Nephron (organoid): Measurements from ENCODE around the gene CASP8AP2.
"Not testable (repeated sequence)": the region's sequence is repeated elsewhere in the genome, so short reads cannot be mapped to it uniquely, and the experiment has no call there.

ENCODE experiments used
- H3K27ac Mint-ChIP-seq, 3 experiments: 2 replicates each; pipeline ENCODE4 v1.8.0; 2020; ENCODE audit warnings: mixed read lengths in 3 of 3, mild to moderate bottlenecking in 2 of 3, moderate library complexity in 1 of 3
- H3K27me3 Mint-ChIP-seq: 2 replicates; pipeline ENCODE4 v1.8.0; 2021; ENCODE audit warnings: low read depth, mild to moderate bottlenecking, moderate library complexity, mixed read lengths
- H3K36me3 Mint-ChIP-seq: 2 replicates; pipeline ENCODE4 v1.8.0; 2020; ENCODE audit warnings: low read depth, mixed read lengths
- H3K4me1 Mint-ChIP-seq: 2 replicates; pipeline ENCODE4 v1.8.0; 2020; ENCODE audit warnings: mixed read lengths
- H3K4me3 Mint-ChIP-seq, 3 experiments: 2 replicates each; pipeline ENCODE4 v1.8.0; 2020; ENCODE audit warnings: mild to moderate bottlenecking in 3 of 3, mixed read lengths in 3 of 3, moderate library complexity in 2 of 3
- H3K9me3 Mint-ChIP-seq: 2 replicates; pipeline ENCODE4 v1.8.0; 2020; ENCODE audit warnings: mixed read lengths
- TF ChIP-seq, protein P1 (sequence below), 3 experiments: fragments of 200-600 bp; sonication (generic); IDR thresholded peaks; one replicate each; pipeline ENCODE4 v1.5.0; 2021; ENCODE audit warnings: antibody characterized with exemption in 3 of 3; ENCODE audit not compliant: unreplicated experiment in 3 of 3

CASP8AP2 gene

DNA sequence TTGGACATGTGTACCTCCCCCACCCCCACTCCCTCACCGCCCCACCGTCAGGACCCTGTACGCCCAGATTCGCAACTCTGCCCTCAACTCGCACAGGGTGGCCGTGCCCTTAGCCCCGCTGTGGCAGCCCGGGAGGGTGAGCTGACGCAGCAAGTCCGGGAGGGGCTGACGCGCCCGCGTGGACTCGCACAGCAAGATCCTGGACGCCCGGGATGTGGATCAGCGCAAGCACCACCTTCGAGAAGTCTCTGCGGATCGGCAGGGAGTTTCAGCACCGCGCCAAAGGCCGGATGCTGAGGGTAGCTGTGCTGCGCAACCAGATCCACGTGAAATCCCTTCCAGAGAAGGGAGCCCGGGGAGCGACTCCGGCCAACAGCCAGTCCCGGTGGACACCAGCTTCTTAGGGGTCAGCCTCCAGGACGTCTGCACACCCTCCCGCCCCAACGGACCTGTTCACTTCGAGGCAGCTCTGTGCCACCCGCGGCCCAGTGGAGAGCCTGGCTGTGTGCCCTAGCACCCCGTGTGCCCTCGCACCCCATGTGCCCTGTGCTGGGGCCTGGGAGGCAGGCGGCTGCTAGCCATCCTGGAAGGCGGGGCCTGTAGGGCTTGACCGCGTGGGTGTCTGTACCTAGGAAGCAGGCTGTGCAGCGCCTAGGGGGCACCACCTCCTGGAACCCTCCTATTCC, 57.9 kb downstream of the CASP8AP2 start:
- H3K27me3 Mint-ChIP-seq = peaks cover 17% of the 10 kb centered on the region

DNA sequence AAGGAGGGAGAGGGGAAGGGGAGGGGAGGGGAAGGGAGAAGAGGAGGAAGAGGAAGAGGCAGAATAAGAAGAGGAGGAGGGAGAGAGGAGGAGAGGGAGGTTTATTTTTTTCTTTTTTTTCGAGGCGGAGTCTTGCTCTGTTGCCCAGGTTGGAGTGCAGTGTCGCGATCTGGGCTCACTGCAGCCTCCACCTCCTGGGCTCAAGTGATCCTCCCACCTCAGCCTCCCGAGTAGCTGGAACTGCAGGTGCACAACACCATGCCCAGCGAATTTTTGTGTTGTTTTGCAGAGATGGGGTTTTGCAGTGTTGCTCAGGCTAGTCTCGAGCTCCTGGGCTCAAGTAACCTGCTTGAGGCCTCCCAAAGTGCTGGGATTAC, 58.4 kb downstream of the CASP8AP2 start:
- Mint-ChIP-seq H3K9me3 (no peaks in the 10 kb centered on the region), H3K27me3 (peaks cover 17% of the 10 kb centered on the region), H3K36me3 (no peaks in the 10 kb centered on the region), H3K4me3 (no peak overlapping the region), H3K4me1 (no peaks in the 10 kb centered on the region), H3K27ac (no peak overlapping the region)
- TF ChIP-seq, protein P1, sequence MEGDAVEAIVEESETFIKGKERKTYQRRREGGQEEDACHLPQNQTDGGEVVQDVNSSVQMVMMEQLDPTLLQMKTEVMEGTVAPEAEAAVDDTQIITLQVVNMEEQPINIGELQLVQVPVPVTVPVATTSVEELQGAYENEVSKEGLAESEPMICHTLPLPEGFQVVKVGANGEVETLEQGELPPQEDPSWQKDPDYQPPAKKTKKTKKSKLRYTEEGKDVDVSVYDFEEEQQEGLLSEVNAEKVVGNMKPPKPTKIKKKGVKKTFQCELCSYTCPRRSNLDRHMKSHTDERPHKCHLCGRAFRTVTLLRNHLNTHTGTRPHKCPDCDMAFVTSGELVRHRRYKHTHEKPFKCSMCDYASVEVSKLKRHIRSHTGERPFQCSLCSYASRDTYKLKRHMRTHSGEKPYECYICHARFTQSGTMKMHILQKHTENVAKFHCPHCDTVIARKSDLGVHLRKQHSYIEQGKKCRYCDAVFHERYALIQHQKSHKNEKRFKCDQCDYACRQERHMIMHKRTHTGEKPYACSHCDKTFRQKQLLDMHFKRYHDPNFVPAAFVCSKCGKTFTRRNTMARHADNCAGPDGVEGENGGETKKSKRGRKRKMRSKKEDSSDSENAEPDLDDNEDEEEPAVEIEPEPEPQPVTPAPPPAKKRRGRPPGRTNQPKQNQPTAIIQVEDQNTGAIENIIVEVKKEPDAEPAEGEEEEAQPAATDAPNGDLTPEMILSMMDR (IDR thresholded peaks at IDR 0.05; ENCODE audit: unreplicated experiment in 3 of 3) = no peak

More for the DNA sequence above, 57.9 kb downstream of the CASP8AP2 start:
- H3K4me3 Mint-ChIP-seq = no peak overlapping the region
- no peak overlapping the region for H3K27ac Mint-ChIP-seq
- TF ChIP-seq, protein P1 (IDR thresholded peaks at IDR 0.05; ENCODE audit: unreplicated experiment in 3 of 3) = no peak
- H3K36me3 Mint-ChIP-seq = no peaks in the 10 kb centered on the region
- no peaks in the 10 kb centered on the region for H3K9me3 Mint-ChIP-seq
- no peaks in the 10 kb centered on the region for H3K4me1 Mint-ChIP-seq

DNA sequence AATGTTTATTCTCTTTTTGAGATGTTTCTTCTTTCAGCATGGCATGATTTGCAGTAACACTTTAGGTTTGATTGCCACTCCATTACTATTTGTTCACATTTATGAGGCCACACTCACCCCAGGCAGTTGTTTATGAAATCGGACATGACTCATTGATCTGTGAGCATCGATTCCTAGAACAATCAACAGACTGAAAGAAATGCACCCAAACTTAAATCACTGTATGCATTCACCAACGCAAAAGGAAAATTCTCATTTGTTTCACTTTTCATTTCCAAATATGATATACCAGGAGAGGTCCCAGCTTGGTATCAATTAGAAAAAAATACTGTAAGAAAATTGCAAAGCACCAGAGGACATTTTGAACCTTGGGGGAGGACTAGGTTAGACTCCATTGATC, 59.2 kb downstream of the CASP8AP2 start:
- Mint-ChIP-seq H3K27me3 (peaks cover 24% of the 10 kb centered on the region), H3K4me1 (no peaks in the 10 kb centered on the region), H3K36me3 (no peaks in the 10 kb centered on the region), H3K27ac (no peak overlapping the region), H3K4me3 (no peak overlapping the region), H3K9me3 (no peaks in the 10 kb centered on the region)
- TF ChIP-seq, protein P1 (IDR thresholded peaks at IDR 0.05; ENCODE audit: unreplicated experiment in 3 of 3) = no peak

DNA sequence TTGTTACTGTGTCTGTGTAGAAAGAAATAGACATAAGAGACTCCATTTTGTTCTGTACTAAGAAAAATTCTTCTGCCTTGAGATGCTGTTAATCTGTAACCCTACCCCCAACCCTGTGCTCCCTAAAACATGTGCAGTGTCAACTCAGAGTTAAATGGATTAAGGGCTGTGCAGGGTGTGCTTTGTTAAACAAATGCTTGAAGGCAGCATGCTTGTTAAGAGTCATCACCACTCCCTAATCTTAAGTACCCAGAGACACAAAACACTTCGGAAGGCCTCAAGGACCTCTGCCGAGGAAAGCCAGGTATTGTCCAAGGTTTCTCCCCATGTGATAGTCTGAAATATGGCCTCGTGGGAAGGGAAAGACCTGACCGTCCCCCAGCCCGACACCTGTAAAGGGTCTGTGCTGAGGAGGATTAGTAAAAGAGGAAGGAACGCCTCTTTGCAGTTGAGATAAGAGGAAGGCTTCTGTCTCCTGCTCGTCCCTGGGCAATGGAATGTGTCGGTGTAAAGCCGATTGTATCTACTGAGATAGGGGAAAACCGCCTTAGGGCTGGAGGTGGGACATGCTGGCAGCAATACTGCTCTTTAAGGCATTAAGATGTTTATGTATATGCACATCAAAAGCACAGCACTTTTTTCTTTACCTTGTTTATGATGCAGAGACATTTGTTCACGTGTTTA, 61.3 kb downstream of the CASP8AP2 start:
- H3K36me3 Mint-ChIP-seq, H3K9me3 Mint-ChIP-seq, H3K4me3 Mint-ChIP-seq, H3K27ac Mint-ChIP-seq, H3K4me1 Mint-ChIP-seq: not testable (repeated sequence)
- H3K27me3 Mint-ChIP-seq = peaks cover 28% of the 10 kb centered on the region

DNA sequence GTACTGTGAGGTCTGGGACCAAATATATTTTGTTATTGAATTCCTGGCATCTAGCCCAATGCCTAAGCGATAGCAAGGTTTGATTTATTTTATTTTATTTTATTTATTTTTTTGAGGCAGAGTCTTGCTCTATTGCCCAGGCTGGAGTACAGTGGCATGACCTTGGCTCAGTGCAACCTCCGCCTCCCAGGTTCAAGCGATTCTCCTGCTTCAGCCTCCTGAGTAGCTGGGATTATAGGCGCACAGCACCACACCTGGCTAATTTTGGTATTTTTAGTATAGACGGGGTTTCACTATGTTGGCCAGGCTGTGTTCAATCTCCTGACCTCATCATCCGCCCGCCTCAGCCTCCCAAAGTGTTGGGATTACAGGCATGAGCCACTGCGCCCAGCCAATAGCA, 62.9 kb downstream of the CASP8AP2 start:
- H3K27ac Mint-ChIP-seq, H3K4me3 Mint-ChIP-seq, H3K9me3 Mint-ChIP-seq, H3K4me1 Mint-ChIP-seq, H3K36me3 Mint-ChIP-seq: not testable (repeated sequence)
- peaks cover 30% of the 10 kb centered on the region for H3K27me3 Mint-ChIP-seq

DNA sequence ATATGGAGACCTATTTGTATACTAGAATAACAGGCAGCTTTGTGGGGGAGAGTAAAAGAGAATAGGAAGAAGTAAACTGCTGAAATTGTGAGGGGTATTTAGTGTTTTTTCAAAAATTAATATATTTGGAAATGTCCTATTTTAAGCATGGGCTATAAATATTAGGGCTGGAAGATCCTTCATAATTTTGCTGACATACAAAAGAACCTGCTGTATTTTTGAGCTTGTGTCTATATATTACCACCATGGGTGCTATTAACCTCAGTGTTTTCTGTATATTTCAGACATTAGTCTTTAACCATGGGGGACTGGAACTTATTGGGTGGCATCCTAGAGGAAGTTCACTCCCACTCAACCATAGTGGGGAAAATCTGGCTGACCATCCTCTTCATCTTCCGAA, 64.5 kb downstream of the CASP8AP2 start, which contains the start of gene GJA10:
Gene GJA10, plus strand, starts transcription at position 301 of the 400 bp plus-strand sequence. Its CDS starts 0 bp downstream, at position 301.
- Mint-ChIP-seq H3K27ac (no peak within 1 kb of the TSS), H3K27me3 (peaks cover 30% of the 10 kb centered on the region), H3K9me3 (no peaks in the 10 kb centered on the region), H3K4me3 (no peak within 1 kb of the TSS), H3K4me1 (no peaks in the 10 kb centered on the region), H3K36me3 (no peaks in the 10 kb centered on the region)
- TF ChIP-seq, protein P1 (IDR thresholded peaks at IDR 0.05; ENCODE audit: unreplicated experiment in 3 of 3) = no peak
